Lung microvascular endothelial cell (primary cell): Measurements from ENCODE around the gene MEGF9. TPM values are rescaled to one million over a fixed set of nuclear protein-coding genes. Genes with fewer than 3 reads are reported as not detected.

ENCODE experiments used
- DNase-seq, 2 donors: peaks; one replicate each; pipeline versions ENCODE4 v3.0.0 to v3.0.0-alpha.2; 2010; ENCODE audit warnings: low read depth in 2 of 2
- total RNA-seq: library from RNA; depleted of rRNA; stranded (reverse); fragments of >200 nt; gene quantifications from 2 replicates; pipeline ENCODE4 v1.2.1, GENCODE V29; 2014

Gene MEGF9
- total RNA-seq, 1 donor from 2014 or later, result 4.8 TPM

DNA sequence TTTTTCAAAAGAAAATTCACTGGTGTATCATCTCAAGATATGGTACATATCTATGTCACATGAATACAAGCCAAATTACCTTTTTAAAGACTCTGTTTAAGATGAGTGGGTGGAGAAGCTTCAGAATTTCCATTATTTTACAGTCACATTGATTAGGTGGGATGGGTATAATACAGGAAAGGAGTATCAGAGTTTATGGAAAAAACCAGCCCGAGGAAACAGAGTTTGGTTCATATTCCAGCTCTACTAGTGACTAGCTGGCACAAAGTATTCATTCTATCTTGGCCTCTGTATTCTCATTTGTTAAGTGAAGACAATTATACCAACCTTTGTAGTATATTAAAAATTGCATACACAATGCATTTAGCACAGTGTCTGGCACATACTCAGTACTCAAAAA lies 87.8 kb downstream of the MEGF9 start:
- peak in 1 of 2 donors; percentile 5 for DNase-seq

DNA sequence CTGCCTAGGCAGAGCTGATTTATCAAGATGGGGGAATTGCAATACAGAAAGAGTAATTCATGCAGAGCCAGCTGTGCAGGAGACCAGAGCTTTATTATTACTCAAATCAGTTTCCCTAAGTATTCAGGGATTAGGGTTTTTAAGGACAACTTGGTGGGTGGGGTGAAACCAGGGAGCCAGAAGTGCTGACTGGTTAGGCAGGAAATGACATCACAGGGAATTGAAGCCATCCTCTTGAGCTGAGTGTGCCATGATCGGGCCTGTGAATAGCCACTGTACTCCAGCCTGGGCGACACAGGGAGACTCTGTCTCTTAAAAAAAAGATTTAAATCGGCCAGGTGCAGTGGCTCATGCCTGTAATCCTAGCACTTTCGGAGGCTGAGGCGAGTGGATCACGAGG lies 89.0 kb downstream of the MEGF9 start:
- DNase-seq, result peak in 1 of 2 donors; percentile 17

DNA sequence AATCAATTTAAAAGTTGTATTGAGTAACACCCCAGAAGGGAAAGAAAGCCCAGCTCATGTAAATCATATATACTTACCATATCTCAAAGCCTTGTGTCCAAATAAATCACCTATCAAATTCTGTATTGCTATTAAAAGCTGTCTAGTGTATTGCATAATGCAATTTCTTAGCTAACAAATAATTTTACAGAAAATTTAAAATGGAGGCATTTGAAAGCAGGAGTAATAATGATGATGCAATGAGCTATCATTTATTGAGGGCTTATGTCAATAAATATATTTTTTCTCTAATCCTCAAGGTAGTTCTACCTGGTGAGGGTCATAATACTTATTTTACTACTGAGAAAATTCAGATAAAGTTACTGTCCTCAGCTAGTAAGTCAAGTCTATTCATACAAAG lies 91.5 kb downstream of the MEGF9 start:
- DNase-seq, result no peak

DNA sequence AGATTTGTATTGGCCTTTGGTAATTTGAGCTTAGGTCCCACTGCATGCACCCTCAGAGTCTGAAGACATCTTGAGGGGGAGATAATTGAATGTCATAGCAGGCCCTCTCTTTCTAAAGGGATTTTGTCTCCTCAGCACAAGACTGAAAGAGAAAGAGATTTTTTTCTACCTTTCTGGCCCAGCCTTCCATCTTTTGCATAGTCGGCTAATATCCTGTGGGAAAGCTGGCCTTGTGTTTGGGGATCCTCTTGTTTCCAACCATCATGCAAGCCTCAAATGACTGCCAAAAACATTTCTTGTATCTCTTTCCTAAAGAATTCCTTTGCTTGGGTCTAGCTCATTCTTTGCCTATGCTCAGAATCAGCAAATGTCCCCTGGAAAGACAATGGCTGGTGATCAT lies 92.3 kb downstream of the MEGF9 start:
- no peak for DNase-seq

DNA sequence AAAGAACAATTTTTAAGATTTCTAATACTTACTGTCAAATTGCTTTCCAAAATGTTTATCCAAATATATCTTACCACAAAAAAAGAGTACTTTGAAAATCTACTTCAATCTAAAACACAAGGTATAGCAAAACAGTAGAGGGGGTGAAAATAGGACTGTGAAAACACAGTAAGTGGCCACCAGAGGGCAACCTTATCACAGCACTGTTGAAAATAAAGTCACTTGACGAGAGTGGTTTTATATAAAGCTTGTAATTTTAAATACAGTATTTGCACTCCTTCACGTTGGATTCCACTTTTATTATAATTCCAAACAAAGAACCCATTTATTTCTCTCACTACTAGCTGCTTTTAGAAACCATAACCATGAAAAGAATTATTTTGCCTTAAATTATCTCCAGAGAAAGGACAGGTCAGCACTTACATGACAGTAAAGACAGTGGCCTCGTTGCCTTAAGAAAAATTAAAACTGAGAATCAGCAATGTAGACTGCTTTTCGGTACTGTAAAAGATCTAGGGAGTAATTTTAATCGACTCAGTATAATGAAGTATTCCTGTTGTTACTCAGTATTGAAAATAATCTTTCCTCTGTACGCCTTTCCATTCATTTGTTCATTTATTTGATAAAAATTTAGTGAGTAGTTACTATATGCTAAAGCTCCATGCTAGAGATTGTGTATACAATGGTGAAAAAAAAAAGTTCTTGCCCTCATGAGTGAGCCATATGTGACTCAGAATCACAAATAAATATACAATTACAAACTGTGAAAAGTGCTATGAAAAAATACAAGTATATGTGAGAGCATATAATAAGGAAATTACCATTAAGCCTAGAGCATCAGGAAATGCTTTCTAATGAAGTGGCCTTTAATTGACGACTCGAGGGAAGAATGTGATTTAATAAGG lies 94.3 kb downstream of the MEGF9 start:
- peak; percentile 77 to 85 for DNase-seq

GRCh38 chr9:120616966-120617935 lies 97.0 kb downstream of the MEGF9 start:
- no peak for DNase-seq

DNA sequence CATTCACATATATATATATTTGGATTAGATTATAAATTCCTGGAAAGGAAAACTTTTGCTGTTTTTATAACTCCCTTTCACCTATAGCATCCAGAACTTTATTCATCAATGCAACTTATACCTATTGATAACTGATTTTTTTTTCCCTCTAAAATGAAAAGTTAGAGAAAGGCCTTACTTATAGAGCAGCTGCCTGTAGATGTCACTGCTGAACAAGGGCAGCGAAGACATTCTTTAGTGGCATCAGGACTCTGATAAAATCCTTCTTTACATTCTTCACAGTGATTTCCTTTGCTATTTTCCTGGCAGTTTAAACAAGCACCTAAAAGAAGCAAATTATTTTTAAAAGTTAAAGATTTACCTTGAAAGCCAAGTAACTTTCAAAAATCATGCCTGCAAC lies 102.1 kb downstream of the MEGF9 start:
- DNase-seq, result no peak

DNA sequence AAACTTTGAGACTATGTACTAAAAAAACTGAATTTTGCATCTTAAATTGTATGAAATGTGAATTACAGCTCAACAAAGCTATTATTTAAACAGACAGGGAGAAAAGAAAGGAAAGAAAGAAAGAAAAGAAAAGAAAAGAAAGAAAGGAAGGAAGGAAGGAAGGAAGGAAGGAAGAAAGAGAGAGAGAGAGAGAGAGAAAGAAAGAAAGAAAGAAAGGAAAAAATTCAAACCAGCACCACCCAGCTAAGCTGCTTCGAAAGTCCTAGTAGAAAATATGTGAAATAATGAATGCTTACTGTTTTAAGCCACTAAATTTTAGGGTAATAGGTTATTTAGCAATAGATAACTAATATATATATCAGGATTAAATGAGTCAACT lies 102.6 kb downstream of the MEGF9 start:
- no peak for DNase-seq

GRCh38 chr9:120610975-120611689 lies 103.1 kb downstream of the MEGF9 start:
- DNase-seq, result peak in 1 of 2 donors; percentile 11

DNA sequence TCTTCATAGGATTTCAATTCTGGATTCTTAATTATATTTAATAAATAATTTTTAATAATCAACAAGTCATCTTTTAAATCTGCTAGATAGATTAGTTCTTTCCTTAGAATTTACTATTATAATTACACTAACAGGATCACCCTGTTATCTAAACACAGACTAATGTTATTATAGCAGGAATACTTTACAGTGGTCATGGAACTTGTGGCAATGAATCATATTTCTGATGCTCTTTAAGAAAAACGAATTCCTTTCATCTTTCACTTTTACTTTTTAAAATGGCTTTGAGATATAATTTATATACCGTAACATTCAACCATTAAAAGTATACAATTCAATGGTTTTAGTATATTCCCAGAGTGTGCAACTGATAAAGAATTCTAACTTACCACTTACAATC lies 104.6 kb downstream of the MEGF9 start:
- DNase-seq, result no peak

DNA sequence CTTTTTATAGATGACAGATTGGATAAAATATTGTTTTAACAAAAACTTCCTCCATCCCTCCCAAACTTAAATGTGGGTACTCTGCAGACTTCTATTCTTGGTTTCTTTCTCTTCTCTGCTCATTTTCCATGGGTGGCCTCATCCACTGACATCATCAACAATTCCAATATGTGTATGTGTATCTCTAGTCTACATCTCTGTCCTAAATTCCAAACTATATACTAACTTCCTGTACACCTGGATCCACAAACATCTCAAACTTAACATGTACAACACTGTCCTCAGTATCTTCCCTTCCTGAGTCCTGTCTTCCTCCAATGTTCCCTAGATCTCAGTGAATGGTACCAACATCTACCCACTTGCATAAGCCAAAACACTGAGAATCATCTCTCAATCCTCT lies 105.8 kb downstream of the MEGF9 start:
- DNase-seq, result peak in 1 of 2 donors; percentile 11

GRCh38 chr9:120603591-120603990 lies 110.7 kb downstream of the MEGF9 start:
- no peak for DNase-seq

GRCh38 chr9:120603010-120603409 lies 111.3 kb downstream of the MEGF9 start:
- DNase-seq, result no peak

GRCh38 chr9:120593955-120594277 lies 120.4 kb downstream of the MEGF9 start:
- DNase-seq, result no peak

DNA sequence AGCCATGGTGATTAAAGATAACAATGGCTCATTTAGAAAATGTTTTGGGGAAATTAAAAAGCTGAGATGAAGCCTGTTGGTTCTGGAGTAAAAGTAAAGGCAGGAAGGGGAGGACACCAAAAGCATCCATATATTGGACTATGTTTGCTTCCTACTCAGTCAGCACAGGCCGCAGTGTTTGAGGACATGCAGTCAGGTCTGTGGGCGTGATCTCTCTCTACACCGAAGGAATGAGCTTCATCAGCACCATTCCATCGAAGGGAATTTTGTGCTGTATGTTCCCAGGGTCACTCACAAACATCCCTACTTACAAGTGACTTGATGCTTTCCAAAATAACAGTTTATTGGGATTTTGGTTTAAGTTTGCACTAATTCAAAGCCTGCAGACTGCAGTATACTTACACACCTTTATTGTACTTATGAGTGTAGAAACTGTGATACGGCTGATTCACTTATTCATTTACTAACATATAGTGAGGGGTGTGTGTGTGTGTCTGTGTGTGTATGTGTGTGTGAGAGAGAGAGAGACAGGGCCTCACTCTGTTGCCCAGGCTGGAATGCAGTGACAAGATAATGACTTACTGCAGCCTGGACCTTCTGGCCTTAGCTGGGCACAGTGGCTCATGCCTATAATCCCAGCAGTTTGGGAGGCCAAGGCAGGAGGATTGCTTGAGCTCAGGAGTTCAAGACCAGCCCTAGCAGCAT lies 120.9 kb downstream of the MEGF9 start:
- no peak for DNase-seq

- no peak for DNase-seq
Measured at GRCh38 chr9:120592210-120592609, 122.1 kb downstream of the MEGF9 start.

GRCh38 chr9:120587328-120587727 lies 126.9 kb downstream of the MEGF9 start:
- DNase-seq, result no peak

DNA sequence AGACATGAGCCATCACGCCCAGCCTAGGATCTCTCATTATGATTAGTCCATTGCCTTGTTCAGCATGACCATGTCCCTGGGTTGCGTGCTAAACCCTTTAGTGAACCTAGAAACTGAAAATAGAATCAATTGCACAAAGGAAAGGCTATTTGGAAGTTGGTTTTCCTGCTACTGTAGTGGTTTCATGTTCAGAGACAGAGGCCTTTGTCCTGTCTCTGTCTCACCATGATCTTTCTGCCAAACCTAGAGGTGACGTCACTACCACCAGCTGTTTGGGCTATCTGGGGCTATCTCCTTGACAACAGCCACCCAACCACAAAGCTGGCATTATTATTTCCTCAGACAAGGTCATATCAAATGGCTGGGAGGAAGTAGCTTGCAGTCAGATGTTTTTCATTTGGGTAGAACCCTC lies 130.3 kb downstream of the MEGF9 start:
- peak; percentile 96 to 97 for DNase-seq

- peak; percentile 98 for DNase-seq
Measured at GRCh38 chr9:120580051-120580896, 134.0 kb downstream of the MEGF9 start, which contains the start of gene CDK5RAP2. Gene CDK5RAP2 (minus strand): TSS chr9:120580167. CDS start chr9:120579978, 189 bp downstream.
